ENCODE measurements around the gene NDUFAF5. TPM values are rescaled to one million over a fixed set of nuclear protein-coding genes. Genes with fewer than 3 reads are reported as not detected.

The NDUFAF5 gene
- total RNA-seq, 1 experiment from 2014 or later: 31.8 TPM

GRCh38 chr20:13799974-13800373 lies 15.1 kb downstream of the NDUFAF5 start:
- ChIA-PET CTCF (interaction anchor here (1.2 to 1.3 kb wide), 2 partner anchors 11 to 28 kb away, joined by 4 to 6 read pairs; no protein-coding TSS in a partner anchor), POLR2A (no interaction called here)
- H3K4me3 Mint-ChIP-seq: no peak overlapping the region
- no peaks in the 10 kb centered on the region for H3K4me1 Mint-ChIP-seq
- H3K36me3 Mint-ChIP-seq: peaks cover 66% of the 10 kb centered on the region
- no peak overlapping the region for H3K27ac Mint-ChIP-seq
- H3K27me3 Mint-ChIP-seq (ENCODE audit: low read depth): no peaks in the 10 kb centered on the region
- TF ChIP-seq RORB (CRISPR knock-in tag; IDR thresholded peaks at IDR 0.05) (no peak), FOXK1 (CRISPR knock-in tag; IDR thresholded peaks at IDR 0.05) (no peak), NR3C1 (CRISPR knock-in tag; conservative IDR thresholded peaks at IDR 0.05; ENCODE audit: low read depth) (no peak), PREB (CRISPR knock-in tag; IDR thresholded peaks at IDR 0.05; ENCODE audit: borderline replicate concordance) (no peak), NFE2L1 (CRISPR knock-in tag; IDR thresholded peaks at IDR 0.05) (no peak), ZNF425 (CRISPR knock-in tag; conservative IDR thresholded peaks at IDR 0.05) (no peak), AFF4 (CRISPR knock-in tag; IDR thresholded peaks at IDR 0.05; ENCODE audit: borderline replicate concordance) (no peak)
- TF ChIP-seq, protein P1, sequence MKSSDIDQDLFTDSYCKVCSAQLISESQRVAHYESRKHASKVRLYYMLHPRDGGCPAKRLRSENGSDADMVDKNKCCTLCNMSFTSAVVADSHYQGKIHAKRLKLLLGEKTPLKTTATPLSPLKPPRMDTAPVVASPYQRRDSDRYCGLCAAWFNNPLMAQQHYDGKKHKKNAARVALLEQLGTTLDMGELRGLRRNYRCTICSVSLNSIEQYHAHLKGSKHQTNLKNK (CRISPR knock-in tag; IDR thresholded peaks at IDR 0.05): no peak
- TF ChIP-seq, protein P2, sequence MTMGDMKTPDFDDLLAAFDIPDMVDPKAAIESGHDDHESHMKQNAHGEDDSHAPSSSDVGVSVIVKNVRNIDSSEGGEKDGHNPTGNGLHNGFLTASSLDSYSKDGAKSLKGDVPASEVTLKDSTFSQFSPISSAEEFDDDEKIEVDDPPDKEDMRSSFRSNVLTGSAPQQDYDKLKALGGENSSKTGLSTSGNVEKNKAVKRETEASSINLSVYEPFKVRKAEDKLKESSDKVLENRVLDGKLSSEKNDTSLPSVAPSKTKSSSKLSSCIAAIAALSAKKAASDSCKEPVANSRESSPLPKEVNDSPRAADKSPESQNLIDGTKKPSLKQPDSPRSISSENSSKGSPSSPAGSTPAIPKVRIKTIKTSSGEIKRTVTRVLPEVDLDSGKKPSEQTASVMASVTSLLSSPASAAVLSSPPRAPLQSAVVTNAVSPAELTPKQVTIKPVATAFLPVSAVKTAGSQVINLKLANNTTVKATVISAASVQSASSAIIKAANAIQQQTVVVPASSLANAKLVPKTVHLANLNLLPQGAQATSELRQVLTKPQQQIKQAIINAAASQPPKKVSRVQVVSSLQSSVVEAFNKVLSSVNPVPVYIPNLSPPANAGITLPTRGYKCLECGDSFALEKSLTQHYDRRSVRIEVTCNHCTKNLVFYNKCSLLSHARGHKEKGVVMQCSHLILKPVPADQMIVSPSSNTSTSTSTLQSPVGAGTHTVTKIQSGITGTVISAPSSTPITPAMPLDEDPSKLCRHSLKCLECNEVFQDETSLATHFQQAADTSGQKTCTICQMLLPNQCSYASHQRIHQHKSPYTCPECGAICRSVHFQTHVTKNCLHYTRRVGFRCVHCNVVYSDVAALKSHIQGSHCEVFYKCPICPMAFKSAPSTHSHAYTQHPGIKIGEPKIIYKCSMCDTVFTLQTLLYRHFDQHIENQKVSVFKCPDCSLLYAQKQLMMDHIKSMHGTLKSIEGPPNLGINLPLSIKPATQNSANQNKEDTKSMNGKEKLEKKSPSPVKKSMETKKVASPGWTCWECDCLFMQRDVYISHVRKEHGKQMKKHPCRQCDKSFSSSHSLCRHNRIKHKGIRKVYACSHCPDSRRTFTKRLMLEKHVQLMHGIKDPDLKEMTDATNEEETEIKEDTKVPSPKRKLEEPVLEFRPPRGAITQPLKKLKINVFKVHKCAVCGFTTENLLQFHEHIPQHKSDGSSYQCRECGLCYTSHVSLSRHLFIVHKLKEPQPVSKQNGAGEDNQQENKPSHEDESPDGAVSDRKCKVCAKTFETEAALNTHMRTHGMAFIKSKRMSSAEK (CRISPR knock-in tag; IDR thresholded peaks at IDR 0.05; ENCODE audit: borderline replicate concordance): no peak
- TF ChIP-seq, protein P3, sequence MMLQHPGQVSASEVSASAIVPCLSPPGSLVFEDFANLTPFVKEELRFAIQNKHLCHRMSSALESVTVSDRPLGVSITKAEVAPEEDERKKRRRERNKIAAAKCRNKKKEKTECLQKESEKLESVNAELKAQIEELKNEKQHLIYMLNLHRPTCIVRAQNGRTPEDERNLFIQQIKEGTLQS (CRISPR knock-in tag; conservative IDR thresholded peaks at IDR 0.05): no peak
- DNase-seq (ENCODE audit: low spot score) (no peak), ATAC-seq (no peak)
- no peaks in the 10 kb centered on the region for H3K9me3 Mint-ChIP-seq

DNA sequence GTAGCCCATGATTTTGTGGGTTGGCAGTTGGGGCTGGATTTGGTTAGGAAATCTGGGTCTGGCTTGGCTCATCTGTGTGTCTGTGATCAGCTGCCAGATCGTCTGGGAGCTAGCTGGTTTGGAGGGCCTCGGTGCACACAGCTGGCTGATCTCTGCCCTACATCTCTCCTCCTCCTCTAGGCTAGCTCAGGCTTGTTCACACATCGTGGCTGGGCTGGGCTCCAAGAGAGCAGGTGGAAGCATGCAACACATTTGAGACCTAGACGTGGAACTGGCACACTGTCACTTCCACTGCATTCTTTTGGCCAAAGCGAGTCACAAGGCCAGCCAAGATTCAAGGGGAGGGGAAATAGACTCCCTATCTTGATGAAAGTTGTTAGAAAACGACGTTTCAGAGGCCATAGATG lies 15.9 kb downstream of the NDUFAF5 start:
- Mint-ChIP-seq H3K27ac (0 out of 2 replicates have a peak overlapping the region, but pooled peaks have one; percentile 24), H3K36me3 (peaks cover 58% of the 10 kb centered on the region), H3K4me1 (no peaks in the 10 kb centered on the region), H3K9me3 (no peaks in the 10 kb centered on the region), H3K4me3 (no peak overlapping the region), H3K27me3 (ENCODE audit: low read depth) (no peaks in the 10 kb centered on the region)
- TF ChIP-seq, protein P4, sequence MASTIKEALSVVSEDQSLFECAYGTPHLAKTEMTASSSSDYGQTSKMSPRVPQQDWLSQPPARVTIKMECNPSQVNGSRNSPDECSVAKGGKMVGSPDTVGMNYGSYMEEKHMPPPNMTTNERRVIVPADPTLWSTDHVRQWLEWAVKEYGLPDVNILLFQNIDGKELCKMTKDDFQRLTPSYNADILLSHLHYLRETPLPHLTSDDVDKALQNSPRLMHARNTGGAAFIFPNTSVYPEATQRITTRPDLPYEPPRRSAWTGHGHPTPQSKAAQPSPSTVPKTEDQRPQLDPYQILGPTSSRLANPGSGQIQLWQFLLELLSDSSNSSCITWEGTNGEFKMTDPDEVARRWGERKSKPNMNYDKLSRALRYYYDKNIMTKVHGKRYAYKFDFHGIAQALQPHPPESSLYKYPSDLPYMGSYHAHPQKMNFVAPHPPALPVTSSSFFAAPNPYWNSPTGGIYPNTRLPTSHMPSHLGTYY (CRISPR knock-in tag; IDR thresholded peaks at IDR 0.05): no peak
- no peak for TF ChIP-seq ZNF425 (CRISPR knock-in tag; conservative IDR thresholded peaks at IDR 0.05)
- no peak for TF ChIP-seq NFATC4 (CRISPR knock-in tag; IDR thresholded peaks at IDR 0.05)
- TF ChIP-seq GABPB1 (CRISPR knock-in tag; IDR thresholded peaks at IDR 0.05): peak; percentile 30; the same call in 1 of the 2 replicates
- no peak for DNase-seq (ENCODE audit: low spot score)
- ATAC-seq: no peak
- POLR2A ChIA-PET: no interaction called here
- CTCF ChIA-PET: interaction anchor here (1.2 to 1.3 kb wide), 2 partner anchors 12 to 29 kb away, joined by 4 to 6 read pairs; no protein-coding TSS in a partner anchor
